LoVo (cell line): ENCODE results near the gene MELK.

Source experiments
- DNase-seq: peaks from one replicate; pipeline ENCODE4 v3.0.0-alpha.2; 2016; ENCODE audit warnings: low spot score

MELK gene

DNA sequence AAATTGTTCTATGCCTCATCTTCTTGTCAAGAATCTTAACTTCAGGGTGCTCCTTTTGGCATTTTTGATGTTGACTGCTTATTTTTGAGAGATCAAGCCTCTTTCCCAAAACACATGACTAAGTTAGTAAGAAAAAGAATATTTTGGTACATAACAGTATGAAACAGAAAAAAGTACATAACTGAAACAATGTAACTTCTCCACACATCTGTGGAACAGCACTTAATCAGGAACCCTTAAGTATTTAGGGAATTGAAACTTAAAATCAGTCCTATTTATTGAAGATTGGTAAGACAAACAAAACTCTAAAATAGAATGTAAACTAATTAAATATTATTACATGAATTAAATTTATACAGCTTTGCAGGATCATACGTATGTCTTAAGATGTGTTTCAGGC is 103.4 kb downstream of the MELK start:
- no peak for DNase-seq

DNA sequence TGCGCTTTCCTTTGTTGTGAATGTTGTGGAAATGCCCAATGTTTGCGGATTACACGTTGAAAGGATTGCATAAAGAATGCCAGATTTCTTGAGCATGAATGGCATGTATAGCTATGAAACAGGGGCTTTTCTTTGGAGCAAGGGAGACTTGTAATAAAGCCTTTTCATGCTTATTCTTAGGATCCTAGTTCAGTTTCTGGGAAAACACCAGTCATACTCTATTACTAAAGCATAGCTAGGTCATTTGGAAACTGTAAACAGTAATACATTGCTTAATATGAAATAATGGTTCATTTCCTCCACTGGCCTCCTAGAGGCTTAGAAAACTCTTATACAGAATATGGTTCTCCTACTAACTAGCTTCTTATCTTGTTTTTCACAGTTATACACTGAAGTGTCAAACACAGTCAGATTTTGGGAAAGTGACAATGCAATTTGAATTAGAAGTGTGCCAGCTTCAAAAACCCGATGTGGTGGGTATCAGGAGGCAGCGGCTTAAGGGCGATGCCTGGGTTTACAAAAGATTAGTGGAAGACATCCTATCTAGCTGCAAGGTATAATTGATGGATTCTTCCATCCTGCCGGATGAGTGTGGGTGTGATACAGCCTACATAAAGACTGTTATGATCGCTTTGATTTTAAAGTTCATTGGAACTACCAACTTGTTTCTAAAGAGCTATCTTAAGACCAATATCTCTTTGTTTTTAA is 104.2 kb downstream of the MELK start:
- no peak for DNase-seq

- DNase-seq = no peak
These were observed 104.9 kb downstream of the MELK start for GRCh38 chr9:36677611-36678010.

GRCh38 chr9:36679710-36680109 is 107.0 kb downstream of the MELK start:
- no peak for DNase-seq

- no peak for DNase-seq
These were observed 113.8 kb downstream of the MELK start for GRCh38 chr9:36686471-36686870.

DNA sequence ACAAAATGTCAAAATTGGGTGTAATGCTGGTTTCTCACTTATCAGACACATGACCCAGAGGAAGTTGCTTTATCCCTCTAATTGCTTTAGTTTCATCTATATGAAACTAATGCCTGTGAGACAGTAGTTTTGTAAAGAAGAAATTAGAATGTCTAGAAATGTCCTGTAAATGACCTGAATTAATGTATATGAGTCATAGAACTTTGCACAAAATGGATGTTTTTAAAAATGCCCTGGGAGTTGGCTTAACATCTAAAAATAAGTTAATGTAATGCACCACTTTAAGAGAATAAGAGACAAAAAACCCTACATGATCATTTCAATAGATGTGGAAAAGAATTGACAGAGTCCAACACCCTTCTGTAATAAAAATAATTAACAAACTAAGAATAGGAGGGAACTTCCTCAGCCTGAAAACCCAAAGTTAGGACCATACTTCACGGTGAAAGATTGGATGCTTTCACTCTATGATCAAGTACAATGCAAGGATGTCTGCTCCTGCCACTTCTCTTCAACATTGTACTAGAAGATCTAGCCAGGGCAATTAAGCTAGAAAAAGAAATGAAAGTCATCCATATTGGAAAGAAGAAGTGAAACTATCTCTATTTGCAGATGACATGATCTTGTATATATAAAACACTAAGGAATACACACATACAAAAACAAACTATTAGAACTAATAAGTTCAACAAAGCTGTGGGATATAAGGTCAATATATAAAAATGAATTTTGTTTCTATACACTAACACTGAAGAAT is 117.9 kb downstream of the MELK start:
- DNase-seq = no peak

- DNase-seq = no peak
These were observed 119.0 kb downstream of the MELK start for GRCh38 chr9:36691671-36692070.

DNA sequence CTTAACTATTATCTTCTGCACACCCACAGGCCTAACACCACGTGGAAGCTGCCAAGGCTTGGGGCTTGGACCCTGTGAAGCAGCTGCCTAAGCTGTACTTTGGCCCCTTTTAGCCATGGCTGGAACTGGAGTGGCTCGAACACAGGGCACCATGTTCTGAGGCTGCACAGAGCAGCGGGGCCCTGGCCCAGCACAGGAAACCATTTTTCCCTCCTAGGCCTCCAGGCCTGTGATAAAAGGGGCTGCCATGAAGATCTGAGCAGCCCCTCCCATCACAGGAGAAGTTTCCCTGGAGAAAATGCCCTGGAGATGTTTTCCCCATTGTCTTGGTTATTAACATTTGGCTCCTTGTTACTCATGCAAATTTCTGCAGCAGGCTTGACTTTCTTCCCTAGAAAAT is 126.3 kb downstream of the MELK start:
- no peak for DNase-seq

DNA sequence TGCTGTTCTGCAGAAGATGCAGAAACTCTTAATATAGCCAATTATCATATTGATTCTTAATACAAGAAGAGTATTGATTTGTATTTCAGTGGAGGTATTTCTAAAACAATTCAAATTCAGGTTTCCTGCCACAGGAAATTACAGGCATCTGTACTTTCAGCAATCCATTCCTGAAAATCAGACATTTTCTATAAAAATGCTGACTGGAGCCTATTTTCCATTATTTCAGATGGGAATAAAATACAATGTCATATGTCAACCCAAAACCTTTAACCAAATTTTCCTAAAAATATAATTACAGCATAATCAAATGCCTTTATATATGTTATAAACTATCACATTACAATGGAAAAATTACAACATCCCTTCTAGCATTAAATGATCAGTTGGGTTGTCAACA is 131.5 kb downstream of the MELK start:
- no peak for DNase-seq

- DNase-seq = no peak
These were observed 141.1 kb downstream of the MELK start for GRCh38 chr9:36713515-36714490.

DNA sequence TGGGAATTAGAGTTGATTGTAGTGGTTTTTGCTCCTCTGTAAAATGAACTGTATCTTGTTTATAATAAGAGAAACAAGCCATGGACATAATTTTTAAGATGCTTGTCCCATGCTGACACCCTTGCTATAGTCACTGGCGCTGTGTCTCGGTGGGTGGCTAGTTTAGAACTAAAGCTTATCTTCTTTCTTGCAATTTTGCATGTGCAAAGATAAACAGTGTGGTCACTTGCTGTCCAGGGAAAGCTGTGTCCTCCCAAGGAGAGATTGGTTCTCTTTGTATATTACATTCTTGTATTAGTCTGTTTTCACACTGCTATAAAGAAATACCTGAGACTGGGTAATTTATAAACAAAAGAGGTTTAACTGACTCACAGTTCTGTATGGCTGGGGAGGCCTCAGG is 143.8 kb downstream of the MELK start:
- DNase-seq = no peak

DNA sequence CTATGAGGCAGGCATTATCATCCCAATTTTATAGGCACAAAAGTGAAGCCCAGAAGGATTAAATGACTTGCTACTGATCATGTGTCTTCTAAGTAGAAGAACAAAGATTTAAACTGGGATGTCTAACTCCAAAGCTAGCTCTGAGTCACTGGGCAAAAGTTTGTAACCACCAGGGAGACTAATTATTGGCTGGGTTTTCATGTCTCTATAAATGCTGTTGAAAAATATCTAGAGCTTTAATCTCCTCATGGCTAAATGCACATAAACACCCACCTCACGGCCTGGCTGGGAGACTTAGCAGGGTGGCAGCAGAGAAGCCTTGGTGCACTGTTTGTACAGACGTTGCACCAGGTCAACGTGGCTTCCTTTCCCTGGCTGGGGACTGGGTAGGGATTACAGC is 144.6 kb downstream of the MELK start:
- no peak for DNase-seq

DNA sequence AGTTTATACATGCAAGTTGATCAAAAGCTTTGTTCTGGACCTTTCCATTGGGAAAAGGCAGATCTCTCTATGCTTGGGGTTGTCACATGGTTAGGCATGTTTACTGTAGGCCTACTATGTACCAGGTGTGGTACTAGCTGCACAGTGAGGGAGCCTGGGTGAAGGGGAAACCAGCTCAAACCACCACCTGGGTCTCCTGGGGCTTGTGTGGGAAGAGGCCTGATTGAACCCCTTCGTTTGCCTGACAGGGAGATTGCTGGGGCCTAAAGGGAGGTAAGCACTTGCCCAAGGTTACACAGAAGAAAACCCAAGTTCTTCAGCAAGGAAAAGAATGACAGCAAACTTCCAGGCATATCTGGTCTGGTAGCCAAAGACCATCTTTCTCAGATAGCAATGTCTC is 145.9 kb downstream of the MELK start:
- DNase-seq = no peak

DNA sequence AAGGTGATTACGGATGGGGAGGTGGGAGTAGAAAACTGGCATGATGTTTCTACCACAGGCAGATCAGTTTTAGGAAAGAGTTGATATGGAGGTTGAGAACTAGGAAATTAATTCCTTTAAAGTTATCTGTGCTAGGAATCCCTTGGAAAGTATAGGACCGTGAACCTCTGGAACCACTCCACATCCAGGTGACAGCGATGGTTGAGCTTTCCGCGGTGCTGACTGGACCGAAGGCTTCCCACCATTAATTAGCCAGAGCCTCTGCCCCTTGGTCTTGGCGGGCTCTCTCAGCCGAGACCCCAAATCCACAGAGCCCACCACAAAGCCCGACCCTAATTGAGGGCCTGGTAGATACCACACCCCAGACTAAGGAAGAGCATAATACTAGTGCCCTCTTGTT is 147.3 kb downstream of the MELK start:
- no peak for DNase-seq

GRCh38 chr9:36721846-36722588 is 149.3 kb downstream of the MELK start:
- peak; percentile 52 for DNase-seq

- DNase-seq = no peak
These were observed 153.2 kb downstream of the MELK start for GRCh38 chr9:36725777-36726356.
